ENCODE measurements around the gene ZC3H18.
A peak's percentile ranks its signal among the peaks of the same experiment; 100 is the strongest.

The ZC3H18 gene

GRCh38 chr16:88569985-88570690, at the start of gene ZC3H18:
ZC3H18 (plus strand) TSS chr16:88570403; CDS start chr16:88577124, 6,721 bp downstream.
- no peaks in the 10 kb centered on the region for H3K27me3 ChIP-seq (ENCODE audit: insufficient read depth, insufficient read length)
- H3K4me1 ChIP-seq (ENCODE audit: insufficient read depth, insufficient read length): peaks cover 9% of the 10 kb centered on the region
- peak; percentile 94 for DNase-seq (ENCODE audit: low read depth, low spot score)
- peak within 1 kb of the TSS; percentile 93 for H3K4me3 ChIP-seq (ENCODE audit: insufficient read length, low read depth)
- peaks cover 40% of the 10 kb centered on the region for H3K36me3 ChIP-seq (ENCODE audit: insufficient read depth, insufficient read length, low read length)
- H3K9me3 ChIP-seq (ENCODE audit: insufficient read depth, low read length): no peaks in the 10 kb centered on the region
- peak within 1 kb of the TSS; percentile 98 for H3K9ac ChIP-seq (ENCODE audit: insufficient read length, low read depth)
- TF ChIP-seq ZNF274 (IDR thresholded peaks at IDR 0.05; ENCODE audit: low read depth, low read length) (no peak), SUZ12 (IDR thresholded peaks at IDR 0.05; ENCODE audit: extremely low read depth, insufficient read depth, insufficient read length) (no peak), YY1 (IDR thresholded peaks at IDR 0.05; ENCODE audit: insufficient read depth, insufficient read length) (peak; percentile 79)

- peaks cover 8% of the 10 kb centered on the region for H3K4me1 ChIP-seq (ENCODE audit: insufficient read depth, insufficient read length)
- TF ChIP-seq YY1 (IDR thresholded peaks at IDR 0.05; ENCODE audit: insufficient read depth, insufficient read length) (no peak), SUZ12 (IDR thresholded peaks at IDR 0.05; ENCODE audit: extremely low read depth, insufficient read depth, insufficient read length) (no peak), ZNF274 (IDR thresholded peaks at IDR 0.05; ENCODE audit: low read depth, low read length) (no peak)
- H3K9ac ChIP-seq (ENCODE audit: insufficient read length, low read depth): no peak overlapping the region
- H3K4me3 ChIP-seq (ENCODE audit: insufficient read length, low read depth): no peak overlapping the region
- peaks cover 3% of the 10 kb centered on the region for H3K36me3 ChIP-seq (ENCODE audit: insufficient read depth, insufficient read length, low read length)
- H3K9me3 ChIP-seq (ENCODE audit: insufficient read depth, low read length): no peaks in the 10 kb centered on the region
- no peaks in the 10 kb centered on the region for H3K27me3 ChIP-seq (ENCODE audit: insufficient read depth, insufficient read length)
- DNase-seq (ENCODE audit: low read depth, low spot score): no peak
Measured at GRCh38 chr16:88521674-88522073, 48.5 kb upstream of the ZC3H18 start.

- no peak overlapping the region for H3K4me3 ChIP-seq (ENCODE audit: insufficient read length, low read depth)
- TF ChIP-seq YY1 (IDR thresholded peaks at IDR 0.05; ENCODE audit: insufficient read depth, insufficient read length): no peak
- TF ChIP-seq ZNF274 (IDR thresholded peaks at IDR 0.05; ENCODE audit: low read depth, low read length): no peak
- TF ChIP-seq SUZ12 (IDR thresholded peaks at IDR 0.05; ENCODE audit: extremely low read depth, insufficient read depth, insufficient read length): no peak
- no peak overlapping the region for H3K9ac ChIP-seq (ENCODE audit: insufficient read length, low read depth)
Measured at GRCh38 chr16:88522276-88522949, 47.8 kb upstream of the ZC3H18 start.

GRCh38 chr16:88523309-88524161, 46.7 kb upstream of the ZC3H18 start:
- Histone ChIP-seq H3K9me3 (ENCODE audit: insufficient read depth, low read length) (no peaks in the 10 kb centered on the region), H3K27me3 (ENCODE audit: insufficient read depth, insufficient read length) (no peaks in the 10 kb centered on the region), H3K9ac (ENCODE audit: insufficient read length, low read depth) (peak overlapping the region; percentile 42), H3K36me3 (ENCODE audit: insufficient read depth, insufficient read length, low read length) (peaks cover 3% of the 10 kb centered on the region), H3K4me1 (ENCODE audit: insufficient read depth, insufficient read length) (peaks cover 13% of the 10 kb centered on the region), H3K4me3 (ENCODE audit: insufficient read length, low read depth) (no peak overlapping the region)
- DNase-seq (ENCODE audit: low read depth, low spot score): no peak
- no peak for TF ChIP-seq YY1 (IDR thresholded peaks at IDR 0.05; ENCODE audit: insufficient read depth, insufficient read length)
- TF ChIP-seq ZNF274 (IDR thresholded peaks at IDR 0.05; ENCODE audit: low read depth, low read length): no peak
- no peak for TF ChIP-seq SUZ12 (IDR thresholded peaks at IDR 0.05; ENCODE audit: extremely low read depth, insufficient read depth, insufficient read length)

More at GRCh38 chr16:88522276-88522949, 47.8 kb upstream of the ZC3H18 start:
- peaks cover 3% of the 10 kb centered on the region for H3K36me3 ChIP-seq (ENCODE audit: insufficient read depth, insufficient read length, low read length)
- H3K27me3 ChIP-seq (ENCODE audit: insufficient read depth, insufficient read length): no peaks in the 10 kb centered on the region
- H3K9me3 ChIP-seq (ENCODE audit: insufficient read depth, low read length): no peaks in the 10 kb centered on the region
- no peak for DNase-seq (ENCODE audit: low read depth, low spot score)
- peaks cover 10% of the 10 kb centered on the region for H3K4me1 ChIP-seq (ENCODE audit: insufficient read depth, insufficient read length)

- Histone ChIP-seq H3K4me1 (ENCODE audit: insufficient read depth, insufficient read length) (peaks cover 13% of the 10 kb centered on the region), H3K9ac (ENCODE audit: insufficient read length, low read depth) (no peak overlapping the region), H3K36me3 (ENCODE audit: insufficient read depth, insufficient read length, low read length) (peaks cover 11% of the 10 kb centered on the region), H3K4me3 (ENCODE audit: insufficient read length, low read depth) (no peak overlapping the region), H3K27me3 (ENCODE audit: insufficient read depth, insufficient read length) (no peaks in the 10 kb centered on the region), H3K9me3 (ENCODE audit: insufficient read depth, low read length) (no peaks in the 10 kb centered on the region)
- no peak for DNase-seq (ENCODE audit: low read depth, low spot score)
- TF ChIP-seq SUZ12 (IDR thresholded peaks at IDR 0.05; ENCODE audit: extremely low read depth, insufficient read depth, insufficient read length) (no peak), YY1 (IDR thresholded peaks at IDR 0.05; ENCODE audit: insufficient read depth, insufficient read length) (no peak), ZNF274 (IDR thresholded peaks at IDR 0.05; ENCODE audit: low read depth, low read length) (no peak)
Measured at GRCh38 chr16:88524274-88524972, 45.8 kb upstream of the ZC3H18 start.

GRCh38 chr16:88524973-88525662, 45.1 kb upstream of the ZC3H18 start:
- DNase-seq (ENCODE audit: low read depth, low spot score): no peak

More at GRCh38 chr16:88524973-88525662, 45.1 kb upstream of the ZC3H18 start:
- TF ChIP-seq ZNF274 (IDR thresholded peaks at IDR 0.05; ENCODE audit: low read depth, low read length): no peak
- no peak for TF ChIP-seq YY1 (IDR thresholded peaks at IDR 0.05; ENCODE audit: insufficient read depth, insufficient read length)
- TF ChIP-seq SUZ12 (IDR thresholded peaks at IDR 0.05; ENCODE audit: extremely low read depth, insufficient read depth, insufficient read length): no peak
- Histone ChIP-seq H3K9ac (ENCODE audit: insufficient read length, low read depth) (no peak overlapping the region), H3K9me3 (ENCODE audit: insufficient read depth, low read length) (no peaks in the 10 kb centered on the region), H3K36me3 (ENCODE audit: insufficient read depth, insufficient read length, low read length) (peaks cover 18% of the 10 kb centered on the region), H3K4me3 (ENCODE audit: insufficient read length, low read depth) (no peak overlapping the region), H3K4me1 (ENCODE audit: insufficient read depth, insufficient read length) (peaks cover 17% of the 10 kb centered on the region), H3K27me3 (ENCODE audit: insufficient read depth, insufficient read length) (no peaks in the 10 kb centered on the region)
